Jurkat, Clone E6-1 (cell line): ENCODE data around the gene ASTN2.

ENCODE experiments used
- DNase-seq: peaks from one replicate; pipeline ENCODE4 v3.0.0-alpha.2; 2011; ENCODE audit warnings: low read depth, low spot score
- H3K4me3 ChIP-seq: 2 replicates; pipeline ENCODE4 v1.5.1; 2011; ENCODE audit warnings: mild to moderate bottlenecking, low read length, control low read depth, moderate library complexity

ASTN2 gene

DNA sequence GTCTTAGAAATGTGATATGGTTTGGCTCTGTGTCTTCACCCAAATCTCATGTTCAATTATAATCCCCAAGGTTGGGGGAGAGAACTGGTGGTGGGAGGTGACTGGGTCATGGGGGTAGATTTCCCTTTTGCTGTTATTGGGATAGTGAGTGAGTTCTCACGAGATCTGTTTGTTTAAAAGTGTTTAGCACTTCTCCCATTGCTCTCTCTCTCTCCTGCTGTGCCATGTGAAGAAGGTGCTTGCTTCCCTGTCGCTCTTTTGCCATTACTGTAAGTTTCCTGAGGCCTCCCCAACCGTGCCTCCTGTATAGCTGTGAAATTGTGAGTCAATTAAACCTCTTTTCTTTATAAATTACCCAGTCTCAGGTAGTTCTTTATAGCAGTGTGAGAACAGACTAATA, 203.6 kb downstream of the ASTN2 start:
- DNase-seq = no peak
- H3K4me3 ChIP-seq = no peak overlapping the region

DNA sequence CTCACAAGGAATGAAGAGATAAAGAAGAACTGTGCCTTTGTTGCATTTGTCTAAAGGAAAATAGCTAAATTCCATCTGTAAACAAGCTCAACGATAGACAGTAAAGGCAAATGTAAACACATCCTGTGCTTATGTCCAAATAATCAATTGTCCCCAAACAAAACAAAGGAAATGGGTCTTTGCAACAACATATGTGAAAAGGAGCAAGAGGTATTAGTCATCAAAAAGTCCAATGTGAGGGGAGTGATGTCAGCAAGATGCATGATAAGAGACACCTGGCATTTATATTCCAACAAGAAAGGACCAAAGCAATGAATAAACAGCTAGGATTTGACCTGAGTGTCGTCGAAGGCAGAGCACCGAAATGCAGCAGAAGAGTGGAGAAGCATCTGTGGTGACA, 209.1 kb downstream of the ASTN2 start:
- DNase-seq = no peak
- no peak overlapping the region for H3K4me3 ChIP-seq

DNA sequence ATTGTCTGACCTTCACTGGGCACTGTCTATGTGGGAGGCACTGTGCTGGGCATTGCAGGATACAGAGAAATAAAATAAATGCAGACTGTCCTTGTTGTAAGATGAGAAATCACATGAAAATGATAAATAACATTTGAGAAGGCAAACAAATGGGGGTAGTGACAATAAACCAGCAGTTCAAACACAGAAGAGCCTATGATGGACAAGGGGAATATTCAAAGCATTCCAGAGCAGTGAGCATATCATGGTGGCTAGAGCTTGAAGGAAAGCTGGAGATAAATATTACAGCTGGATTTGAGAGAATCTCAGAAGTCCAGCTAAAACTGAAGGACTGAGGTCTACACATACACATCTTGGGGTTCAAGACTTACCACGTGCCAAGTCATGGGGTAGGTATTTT, 209.9 kb downstream of the ASTN2 start:
- H3K4me3 ChIP-seq = no peak overlapping the region
- DNase-seq = no peak

DNA sequence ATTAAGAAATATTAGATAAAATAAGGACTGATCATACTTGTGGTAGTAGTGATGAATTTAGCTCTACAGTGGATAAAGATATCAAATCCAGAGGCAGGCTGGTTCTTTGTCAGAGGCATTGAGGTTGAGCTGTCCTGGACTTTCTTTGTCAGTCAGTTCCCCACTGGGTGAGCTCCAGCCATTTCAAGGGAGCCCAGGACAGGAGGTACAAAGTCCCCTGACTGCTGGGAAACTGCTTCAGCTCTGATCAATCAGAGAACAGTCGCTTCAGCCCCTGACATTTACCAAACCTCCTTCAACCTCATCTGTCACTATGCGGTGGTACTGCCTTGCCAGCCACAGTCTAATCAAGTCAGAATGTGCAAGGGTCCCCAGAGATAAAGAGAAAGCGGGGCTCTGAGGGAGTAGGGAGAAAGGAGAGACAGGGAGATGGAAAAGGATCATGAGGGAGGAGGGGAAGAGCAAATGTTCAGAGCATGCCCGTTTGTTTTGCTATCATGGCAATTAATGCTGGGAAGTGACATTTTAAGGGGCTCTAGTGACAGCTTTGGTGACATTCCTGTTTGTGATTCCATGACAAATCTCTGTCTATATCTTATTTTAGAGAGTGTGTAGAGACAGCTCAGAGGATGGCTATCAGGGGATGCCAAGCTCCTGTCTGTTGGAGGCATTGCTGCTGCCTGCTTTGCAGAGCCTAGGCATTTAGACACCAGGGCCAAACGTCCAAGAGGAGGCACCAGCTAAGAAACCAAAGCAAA, 223.2 kb downstream of the ASTN2 start:
- DNase-seq = no peak
- no peak overlapping the region for H3K4me3 ChIP-seq

DNA sequence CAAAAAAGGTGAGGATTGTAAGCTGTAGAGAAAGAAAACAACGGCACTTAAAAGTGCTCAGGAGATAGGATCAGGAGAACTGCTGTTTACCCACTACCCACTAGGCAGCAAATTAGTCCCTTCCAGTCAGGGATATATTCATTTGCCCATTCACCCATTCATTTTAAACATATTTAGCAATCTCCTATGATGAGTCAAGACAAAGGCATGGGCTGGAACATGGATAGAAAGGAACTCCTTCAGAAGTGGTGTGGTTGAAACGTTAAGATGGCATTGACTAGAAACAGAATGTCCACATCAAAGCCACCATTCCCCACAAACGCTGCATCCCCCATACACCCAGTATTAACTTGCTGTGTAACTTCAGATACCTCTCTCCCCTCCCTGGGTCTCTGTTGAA, 225.7 kb downstream of the ASTN2 start:
- H3K4me3 ChIP-seq = no peak overlapping the region
- no peak for DNase-seq

DNA sequence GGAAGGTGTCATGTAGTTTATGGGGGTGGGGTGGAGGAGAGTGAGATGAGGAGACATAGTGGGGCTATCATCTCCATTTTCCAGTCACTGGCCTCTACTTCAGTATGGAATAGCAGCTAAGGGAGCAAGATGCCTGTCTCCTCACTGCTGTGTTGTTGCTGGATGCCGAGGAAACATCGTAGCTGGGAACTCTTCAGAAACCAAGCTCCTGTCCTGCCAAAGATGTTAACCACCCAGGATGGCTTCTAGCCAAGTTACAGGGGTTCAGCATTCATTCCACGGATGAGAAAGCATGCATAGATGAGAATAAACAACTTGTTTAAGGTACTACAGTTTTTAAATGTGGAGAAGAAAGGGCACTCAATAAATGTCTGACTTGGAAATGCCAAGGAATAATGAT, 226.5 kb downstream of the ASTN2 start:
- DNase-seq = no peak
- no peak overlapping the region for H3K4me3 ChIP-seq

DNA sequence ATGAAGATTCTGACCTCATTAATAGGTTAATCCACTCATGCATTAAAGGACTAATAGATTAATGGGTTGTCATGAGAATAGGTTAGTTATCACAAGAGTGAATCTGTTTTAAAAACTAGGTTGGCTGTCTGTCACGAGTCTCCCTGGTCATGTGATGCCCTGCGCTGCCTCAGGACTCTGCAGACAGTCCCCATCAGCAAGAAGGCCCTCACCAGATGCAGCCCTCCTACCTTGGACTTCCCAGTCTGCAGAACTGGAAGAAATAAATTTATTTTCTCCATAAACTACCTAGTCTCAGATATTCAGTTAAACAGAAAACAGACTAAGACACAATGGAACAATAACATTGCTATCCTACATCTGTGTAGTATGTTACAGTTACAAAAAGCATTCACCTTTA, 227.4 kb downstream of the ASTN2 start:
- H3K4me3 ChIP-seq = no peak overlapping the region
- DNase-seq = no peak

DNA sequence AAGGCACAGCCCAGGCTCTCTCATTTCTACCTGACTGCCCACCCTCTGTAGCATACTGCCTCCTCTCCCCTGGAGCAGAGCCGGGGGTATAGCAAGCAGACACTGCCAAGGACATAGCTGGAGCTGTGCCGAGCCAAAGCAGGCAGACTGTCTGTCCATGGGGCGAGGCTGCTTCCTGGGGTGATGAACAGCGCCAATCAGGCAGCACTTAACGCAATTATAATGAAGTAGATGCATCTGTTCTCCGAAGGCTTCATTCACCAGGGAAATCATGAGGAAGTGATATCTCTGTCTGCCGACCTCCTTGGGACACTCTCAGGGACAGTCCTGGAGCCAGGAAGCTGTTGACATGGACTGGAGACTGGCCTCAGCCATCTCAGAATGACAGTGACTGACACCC, 230.7 kb downstream of the ASTN2 start:
- DNase-seq = no peak
- H3K4me3 ChIP-seq = no peak overlapping the region

DNA sequence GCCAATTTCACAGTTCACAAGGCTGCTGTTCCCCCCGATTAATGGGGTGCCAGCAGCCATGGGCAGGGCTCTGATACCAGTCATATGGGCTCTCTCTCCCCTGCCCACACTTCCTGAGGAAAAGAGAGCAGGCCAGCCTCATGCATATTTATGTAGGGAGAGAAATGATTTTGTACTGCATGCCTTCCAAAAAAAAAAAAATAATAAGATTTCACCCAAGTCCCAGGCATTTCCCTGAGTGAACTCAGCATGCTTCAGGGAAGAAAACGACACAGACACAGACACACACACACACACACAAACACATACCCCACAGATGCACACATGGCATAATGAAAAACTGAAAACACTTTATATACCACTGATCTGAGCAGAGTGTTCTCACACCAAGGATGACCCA, 232.8 kb downstream of the ASTN2 start:
- no peak overlapping the region for H3K4me3 ChIP-seq
- no peak for DNase-seq

DNA sequence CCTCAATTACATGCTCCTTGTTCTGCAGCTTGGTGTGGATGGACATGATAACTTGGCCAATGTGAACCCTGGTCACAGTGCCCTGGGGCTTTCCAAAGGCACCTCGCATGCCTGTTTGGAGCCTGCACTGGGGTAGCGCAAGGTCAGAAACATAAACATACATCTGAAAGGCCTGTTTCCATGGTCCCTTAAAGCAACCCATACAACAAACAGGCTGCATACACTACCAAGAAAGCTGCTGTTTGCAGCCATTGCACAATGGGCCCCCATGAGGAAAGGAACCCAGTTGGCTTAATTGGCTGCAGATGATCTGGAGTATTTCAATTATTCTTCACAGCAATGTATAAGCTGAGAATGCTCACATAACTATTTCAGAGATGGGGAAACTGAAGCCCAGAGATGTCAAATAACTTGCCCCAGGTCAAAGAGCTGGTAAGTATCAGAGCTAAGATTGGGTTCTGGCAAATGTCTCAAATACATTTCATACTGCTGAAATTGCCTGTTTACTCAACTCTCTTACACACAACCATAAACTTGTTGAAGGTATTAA, 233.9 kb downstream of the ASTN2 start:
- no peak for DNase-seq
- no peak overlapping the region for H3K4me3 ChIP-seq

DNA sequence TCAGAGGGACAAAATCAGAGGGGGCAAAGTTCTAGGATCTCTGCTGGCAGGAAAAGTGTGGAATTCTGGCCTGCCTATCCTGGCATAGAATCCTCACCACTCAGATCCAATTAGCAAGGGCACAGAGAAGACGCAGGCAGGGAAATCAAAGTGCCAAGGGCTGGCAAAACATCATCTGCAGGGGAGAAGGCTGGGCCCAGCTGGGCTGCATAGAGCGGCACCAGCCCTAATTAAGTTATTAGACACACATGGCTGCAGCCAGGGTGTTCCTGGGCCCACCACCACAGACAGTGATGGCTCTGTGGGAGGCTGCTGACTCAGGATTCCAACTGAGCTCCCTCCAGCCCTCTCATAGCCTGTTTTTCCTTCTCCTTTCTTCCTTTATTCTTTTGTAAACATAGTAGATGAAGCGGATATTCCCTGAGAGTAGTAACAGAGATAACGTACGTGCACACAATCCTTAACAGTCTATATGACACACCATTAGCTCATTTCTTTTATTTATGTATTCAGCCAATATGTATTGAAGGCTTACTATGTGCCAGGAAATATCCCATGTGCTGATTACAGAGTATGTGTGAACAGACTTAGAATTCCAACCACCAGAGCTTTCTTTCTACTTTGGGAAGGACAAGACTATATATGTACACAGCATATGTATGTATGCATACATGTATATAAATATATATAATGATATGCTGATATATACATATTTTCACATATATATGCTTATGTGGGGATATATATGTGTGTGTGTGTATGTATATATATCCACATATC, 236.1 kb downstream of the ASTN2 start:
- DNase-seq = no peak
- H3K4me3 ChIP-seq = no peak overlapping the region

DNA sequence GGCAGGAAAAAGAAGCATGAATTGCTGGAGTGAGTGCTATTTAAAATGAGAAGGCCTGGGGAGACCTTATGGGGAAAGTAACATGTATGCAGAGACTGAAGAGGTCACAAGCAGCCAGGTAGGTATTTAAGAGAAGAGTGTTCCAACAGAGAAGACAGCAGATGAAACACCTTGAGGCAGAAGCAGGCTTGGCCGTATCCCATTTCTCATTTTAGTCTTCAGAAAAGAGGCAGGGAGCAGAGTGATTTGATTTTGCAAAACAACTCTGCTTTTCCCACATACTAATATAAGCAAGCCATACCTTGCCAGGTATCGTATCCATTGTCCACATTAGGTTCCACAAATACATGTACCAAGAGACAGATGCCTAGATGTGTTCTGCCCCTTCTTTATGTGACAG, 244.3 kb downstream of the ASTN2 start:
- H3K4me3 ChIP-seq = no peak overlapping the region
- no peak for DNase-seq

DNA sequence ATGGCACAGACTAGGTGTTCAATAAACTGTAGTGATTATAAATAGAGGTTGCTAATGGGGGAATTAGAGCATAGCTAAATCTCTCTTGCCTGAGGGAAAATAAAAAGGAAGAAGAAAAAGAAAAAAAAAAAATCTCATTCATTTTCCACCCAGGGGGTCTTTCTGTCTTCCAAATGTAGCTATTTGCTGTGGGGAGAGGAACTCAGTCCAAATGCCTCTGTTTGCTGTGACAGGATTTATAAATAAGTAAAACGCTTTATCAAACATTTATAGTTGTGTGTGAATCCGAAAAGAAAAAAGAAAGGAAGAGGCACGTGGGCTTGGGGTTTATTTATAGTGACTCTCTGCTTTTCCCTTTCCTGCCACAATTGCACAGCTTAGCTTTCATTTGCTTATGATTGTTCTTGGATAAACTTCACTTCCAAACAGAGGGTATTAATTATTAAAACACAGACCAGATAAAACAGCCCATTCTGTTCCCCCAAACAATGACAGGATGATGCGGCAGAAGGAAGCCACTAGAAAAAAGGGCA, 245.7 kb downstream of the ASTN2 start:
- H3K4me3 ChIP-seq = no peak overlapping the region
- no peak for DNase-seq

DNA sequence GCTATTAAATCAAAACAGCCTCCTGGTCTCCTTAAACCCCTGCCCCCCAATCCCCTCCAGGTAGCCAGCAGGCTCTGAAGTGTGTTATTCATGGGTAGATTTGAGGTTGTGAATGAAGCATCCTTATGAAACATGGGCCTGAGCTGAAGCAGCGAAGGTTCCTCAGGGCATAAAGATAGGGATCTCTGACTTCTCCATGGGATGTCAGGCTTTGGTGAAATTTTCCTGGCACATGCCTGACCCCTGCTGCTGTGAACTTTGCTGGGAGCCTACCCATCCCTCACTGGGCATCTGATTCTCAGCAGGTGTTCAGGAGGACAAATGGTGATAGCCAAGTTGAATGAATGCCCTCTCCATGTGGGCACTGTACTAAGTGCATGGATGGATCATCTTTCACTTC, 250.3 kb downstream of the ASTN2 start:
- no peak for DNase-seq

DNA sequence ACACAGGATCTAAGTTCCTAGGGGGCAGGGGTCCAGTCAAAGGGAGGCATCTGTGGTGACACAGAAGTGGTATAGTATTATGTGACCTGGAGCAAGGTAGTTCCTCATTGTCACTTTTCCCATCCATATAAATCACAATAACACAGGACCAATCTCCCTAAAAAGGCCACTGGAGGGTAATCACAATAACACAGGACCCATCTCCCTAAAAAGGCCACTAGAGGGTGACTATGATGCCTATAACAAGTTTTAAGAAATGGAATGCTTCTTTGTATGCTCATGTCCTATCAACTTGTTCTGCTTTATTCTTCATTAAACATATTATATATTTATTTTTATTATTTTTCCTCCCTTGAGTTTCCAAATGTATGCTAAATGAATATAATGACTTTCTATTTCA, 254.6 kb downstream of the ASTN2 start:
- DNase-seq = no peak
- no peak overlapping the region for H3K4me3 ChIP-seq

More for the DNA sequence above, 250.3 kb downstream of the ASTN2 start:
- H3K4me3 ChIP-seq = no peak overlapping the region

DNA sequence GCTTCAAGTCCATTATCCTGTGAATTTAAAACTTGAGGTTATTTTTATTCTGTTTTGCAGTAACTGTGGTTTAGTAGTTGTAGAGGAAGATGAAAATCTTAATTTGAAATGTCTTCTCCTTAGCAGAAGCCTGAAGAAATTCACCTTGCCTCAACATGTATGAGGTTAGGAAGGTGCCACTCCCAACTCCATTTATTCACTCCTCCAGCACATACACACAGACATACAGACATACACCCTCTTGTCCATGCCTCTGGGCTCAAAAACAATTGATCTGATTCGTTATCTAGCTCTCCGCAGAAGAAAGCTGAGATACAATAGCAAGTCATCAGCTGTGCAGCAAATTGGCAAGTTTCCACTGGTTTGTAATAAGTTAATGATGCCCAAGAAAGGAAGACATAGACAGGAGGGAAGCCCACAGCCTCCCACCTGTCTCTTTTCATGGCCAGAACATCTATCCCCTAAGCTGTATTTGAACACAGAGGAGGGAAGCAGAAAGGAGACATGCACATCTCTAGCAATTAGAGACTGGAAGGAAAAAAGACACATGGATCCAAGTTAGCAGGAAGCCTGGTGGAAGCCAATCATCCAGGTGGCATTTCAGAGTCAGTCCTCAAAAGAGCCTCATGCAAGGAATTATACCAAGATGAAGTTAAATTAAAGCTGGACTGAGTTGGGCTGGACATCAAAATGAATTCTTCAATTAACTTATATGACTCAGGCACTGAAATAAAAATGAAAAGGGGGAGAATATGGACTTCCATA, 257.9 kb downstream of the ASTN2 start:
- DNase-seq = no peak
- H3K4me3 ChIP-seq = no peak overlapping the region

DNA sequence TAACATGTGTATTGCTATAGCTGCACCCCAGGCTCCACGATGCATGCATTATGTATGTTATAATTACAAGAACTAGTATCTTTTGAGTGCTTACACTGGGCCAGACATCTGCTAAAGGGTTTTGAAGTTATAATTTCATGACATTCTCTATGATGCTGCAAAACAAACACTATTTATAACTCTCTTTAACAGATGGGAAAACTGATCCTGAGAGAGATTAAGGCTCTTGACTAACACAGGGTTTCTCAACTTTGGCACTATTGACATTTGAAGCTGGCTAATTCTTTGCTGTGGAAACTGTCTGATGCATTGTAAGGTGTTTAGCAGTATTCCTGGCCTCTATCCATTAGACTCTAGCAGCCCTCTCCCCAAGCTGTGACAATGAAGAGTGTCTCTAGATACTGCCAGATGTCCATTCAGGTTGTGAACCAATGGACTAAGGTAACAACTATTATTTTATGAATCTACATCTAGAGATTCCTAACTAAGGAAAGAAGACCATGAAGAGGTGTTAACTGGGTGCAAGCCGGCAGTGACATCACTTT, 258.6 kb downstream of the ASTN2 start:
- no peak for DNase-seq

DNA sequence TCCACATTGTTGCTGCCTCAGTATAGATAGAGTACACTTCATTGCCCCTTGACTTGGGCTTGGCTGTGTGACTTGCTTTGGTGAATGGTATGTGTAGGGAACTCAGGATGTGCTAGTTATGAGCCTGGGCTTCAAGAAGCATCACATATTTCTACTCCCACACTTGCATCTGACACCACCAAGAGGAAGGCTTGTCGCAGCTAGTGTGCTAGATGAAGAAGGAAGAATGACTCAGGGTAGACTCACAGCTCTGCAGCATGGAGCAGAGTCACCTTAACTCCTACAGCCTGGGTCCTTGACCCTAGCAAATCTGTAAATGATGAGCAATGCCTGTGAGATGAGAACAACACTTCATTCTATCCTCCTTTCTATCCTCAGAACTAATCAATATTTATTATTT, 261.8 kb downstream of the ASTN2 start:
- H3K4me3 ChIP-seq = no peak overlapping the region
- no peak for DNase-seq

More for the DNA sequence above, 258.6 kb downstream of the ASTN2 start:
- H3K4me3 ChIP-seq = no peak overlapping the region

DNA sequence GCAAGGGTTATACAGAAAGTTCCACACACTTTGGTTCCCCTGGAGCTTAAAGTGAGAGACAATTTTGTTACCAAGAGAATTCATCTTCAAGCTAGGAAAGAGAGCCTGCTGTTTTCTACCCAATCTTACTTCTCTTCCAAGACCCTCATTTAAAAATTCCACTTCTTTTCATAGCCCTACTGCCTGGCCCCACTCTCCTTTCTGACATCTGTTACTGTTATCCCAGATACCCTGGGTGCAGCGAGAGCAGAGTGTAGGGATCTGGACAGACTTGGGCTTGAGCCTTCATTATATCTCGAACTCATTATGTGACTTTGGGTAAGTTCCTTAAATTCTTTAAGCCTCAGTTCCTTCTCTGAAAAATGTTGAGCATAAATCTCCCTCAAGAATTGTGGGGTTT, 263.1 kb downstream of the ASTN2 start:
- no peak overlapping the region for H3K4me3 ChIP-seq
- no peak for DNase-seq
